AG20443 (cell line): ENCODE measurements around the gene TAS2R19.
"Not testable (repeated sequence)": the region's sequence is repeated elsewhere in the genome, so short reads cannot be mapped to it uniquely, and the experiment has no call there.

ENCODE experiments used
- DNase-seq: peaks from one replicate; pipeline ENCODE4 v3.0.0; 2012; ENCODE audit warnings: low spot score, mixed read lengths

The TAS2R19 gene, protein sequence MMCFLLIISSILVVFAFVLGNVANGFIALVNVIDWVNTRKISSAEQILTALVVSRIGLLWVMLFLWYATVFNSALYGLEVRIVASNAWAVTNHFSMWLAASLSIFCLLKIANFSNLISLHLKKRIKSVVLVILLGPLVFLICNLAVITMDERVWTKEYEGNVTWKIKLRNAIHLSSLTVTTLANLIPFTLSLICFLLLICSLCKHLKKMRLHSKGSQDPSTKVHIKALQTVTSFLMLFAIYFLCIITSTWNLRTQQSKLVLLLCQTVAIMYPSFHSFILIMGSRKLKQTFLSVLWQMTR

DNA sequence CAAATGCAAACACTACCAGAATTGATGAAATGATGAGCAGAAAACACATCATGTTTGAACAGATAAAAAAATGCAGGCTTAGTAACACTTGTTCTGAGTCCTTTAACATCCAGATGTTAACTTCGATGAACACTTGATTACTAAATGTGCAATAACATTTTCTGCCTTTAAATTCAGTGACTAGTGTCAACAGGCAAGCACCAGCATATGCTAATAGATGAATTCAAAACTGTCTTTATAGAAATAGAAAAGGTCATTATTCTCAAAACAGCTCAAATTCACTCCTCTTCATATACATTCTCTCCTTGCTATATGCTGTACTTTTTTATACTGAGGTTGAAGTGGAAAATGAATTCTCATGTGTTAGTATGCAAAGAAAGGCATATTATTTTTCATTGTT, at the start of gene TAS2R19:
Gene TAS2R19 (minus strand): TSS at position 101 of the 400 bp plus-strand sequence. CDS start 49 bp downstream, at position 52.
- DNase-seq: no peak

DNA sequence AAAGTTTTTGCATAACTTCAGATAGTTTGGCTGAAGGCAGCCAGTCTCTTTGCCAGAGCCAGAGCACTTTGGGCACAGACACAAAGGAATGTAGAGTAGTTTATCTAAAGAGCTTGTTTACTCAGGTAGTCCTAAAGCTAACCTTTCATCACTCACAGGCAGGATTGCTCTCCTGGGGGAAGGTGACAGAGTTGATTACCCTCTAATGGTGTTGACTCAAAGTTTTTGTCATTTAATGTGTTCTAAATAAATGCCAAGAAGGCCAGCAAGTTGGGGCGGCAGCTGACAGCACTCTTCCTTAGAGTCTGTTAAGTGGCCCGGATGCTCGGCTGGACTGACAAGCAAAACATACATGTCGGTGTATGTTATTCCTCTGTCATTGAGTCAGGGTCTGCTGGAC, 49.0 kb upstream of the TAS2R19 start:
- DNase-seq: no peak

DNA sequence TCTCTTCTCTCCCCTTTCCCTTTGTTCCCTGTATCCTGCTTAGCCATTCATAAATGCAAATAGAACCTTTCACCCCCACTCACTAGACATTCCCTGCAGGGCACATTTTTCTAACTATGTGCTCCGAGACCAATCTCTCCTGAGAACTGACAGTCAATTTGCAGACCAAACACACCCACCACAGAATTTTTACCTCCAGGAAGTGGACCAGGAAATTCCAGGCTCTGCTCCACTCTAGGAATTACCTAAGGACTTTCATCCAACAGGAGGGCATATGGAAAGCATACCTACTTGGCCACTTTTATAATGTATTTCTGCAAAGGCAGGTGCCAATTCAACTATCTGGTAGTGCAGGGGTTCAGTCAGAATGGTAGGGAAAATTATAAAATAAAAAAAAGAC, 48.6 kb upstream of the TAS2R19 start:
- no peak for DNase-seq

DNA sequence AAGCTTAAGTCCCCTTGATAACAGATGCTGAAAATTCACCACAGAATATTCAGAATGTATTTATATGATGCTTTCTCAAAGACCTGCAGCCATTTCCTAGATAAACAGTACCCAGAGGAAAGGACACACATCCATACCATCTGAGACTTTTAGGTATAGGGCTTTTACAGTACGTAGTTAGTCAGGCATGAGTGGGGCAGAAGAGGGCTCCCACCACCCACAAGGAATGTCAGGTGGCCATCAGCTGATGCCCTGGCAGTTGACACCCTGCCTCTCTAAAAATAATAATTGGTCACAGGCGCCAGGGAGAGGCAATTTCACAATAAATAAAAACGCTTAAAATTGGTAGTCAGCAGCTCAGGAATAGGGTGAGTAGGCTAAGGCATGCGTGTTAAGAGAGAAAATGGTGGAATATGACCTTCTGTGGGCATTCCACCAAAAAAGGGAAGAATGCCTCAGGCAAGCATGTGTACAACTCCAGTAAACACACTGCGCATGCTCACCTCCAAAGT, 47.5 kb upstream of the TAS2R19 start:
- DNase-seq: no peak

DNA sequence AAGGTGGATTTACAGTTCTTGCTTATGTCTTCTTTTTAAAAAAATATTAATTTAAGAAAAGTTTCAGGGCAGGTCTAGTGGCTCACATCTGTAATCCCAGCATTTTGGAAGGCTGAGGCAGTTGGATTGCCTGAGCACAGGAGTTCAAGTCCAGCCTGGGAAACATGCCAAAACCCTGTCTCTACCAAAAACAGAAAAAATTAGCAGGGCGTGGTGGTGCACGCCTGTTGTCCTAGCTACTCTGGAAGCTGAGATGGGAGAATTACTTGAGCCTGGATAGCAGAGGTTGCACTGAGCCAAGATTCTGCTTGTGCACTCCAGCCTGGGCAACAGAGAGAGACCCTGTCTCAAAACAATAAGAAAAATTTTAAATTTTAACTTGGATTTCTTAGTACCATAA, 45.1 kb upstream of the TAS2R19 start:
- no peak for DNase-seq

DNA sequence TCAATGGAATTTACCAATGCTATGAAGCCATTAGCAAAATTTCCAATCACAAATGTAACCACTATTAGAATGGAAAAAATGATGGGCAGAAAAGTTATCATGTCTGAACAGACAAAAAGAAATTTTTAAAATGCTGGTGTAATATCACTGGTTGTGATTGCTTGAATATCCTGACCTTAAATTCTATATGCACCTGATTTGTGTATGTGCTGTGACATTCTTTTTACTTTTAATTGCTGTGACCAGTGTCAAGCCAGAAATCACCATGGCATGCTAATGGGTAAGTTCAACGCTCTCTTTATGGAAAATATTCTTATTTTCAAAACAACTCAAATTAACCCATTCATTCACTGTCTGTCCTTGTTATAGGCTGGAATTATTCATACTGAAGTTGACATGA, 39.8 kb upstream of the TAS2R19 start, which contains the start of gene TAS2R46:
Gene TAS2R46 (minus strand): TSS at position 101 of the 400 bp plus-strand sequence. CDS start 0 bp downstream, at position 101.
- not testable (repeated sequence) for DNase-seq

DNA sequence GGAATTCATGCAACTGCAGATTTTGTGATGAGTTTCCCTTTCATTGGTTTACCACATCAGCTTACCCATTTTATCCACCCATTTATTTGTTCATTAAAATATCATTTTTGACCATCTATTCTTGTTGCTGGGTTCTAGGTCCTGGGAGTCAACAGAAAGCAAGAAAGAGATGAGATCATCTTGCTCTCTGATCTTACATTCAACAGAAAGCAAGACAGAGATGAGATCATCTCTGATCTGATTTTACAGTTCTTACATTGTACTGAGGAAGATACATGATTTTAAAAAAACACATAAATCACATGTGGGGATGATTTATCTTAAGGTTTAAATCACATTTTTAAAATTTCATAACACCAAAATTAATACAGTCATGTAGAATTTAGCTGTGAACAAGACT, 37.4 kb upstream of the TAS2R19 start:
- DNase-seq: no peak

DNA sequence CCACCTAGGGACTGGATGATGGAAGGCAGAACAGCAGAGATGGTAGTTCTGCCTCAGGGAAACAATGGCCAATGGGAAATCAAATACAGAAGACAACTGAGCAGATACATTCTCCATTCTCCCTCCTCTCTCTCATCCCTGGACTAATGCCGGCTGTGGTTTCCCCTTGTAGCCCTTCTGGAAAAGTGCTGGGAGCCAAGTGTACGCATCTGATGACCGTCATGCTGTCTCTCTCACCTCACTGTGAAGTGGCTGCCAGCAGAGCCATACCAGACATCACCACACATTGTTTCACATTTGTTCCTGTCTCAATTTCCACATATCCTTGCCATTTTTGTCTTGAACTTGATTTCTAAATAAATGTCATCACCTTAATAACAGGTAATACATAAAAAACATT, 36.6 kb upstream of the TAS2R19 start:
- DNase-seq: no peak

DNA sequence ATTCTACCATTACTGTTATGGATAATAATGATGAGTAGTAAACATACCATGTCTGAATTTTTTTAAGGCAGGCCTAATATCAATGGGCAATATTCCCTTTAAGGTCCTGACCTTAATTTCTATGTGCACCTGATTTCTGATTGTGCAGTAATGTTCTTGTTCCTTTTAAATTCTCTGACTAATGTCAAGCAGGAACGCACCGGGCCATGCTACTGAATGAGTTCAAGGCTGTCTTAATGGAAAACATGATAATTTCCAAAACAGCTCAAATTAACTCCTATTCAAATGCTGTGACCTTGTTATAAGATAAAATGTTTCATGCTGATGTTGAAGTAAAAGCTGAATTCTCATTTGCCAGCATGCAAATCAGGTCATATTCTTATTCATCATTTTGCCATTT, 32.9 kb upstream of the TAS2R19 start:
- no peak for DNase-seq

DNA sequence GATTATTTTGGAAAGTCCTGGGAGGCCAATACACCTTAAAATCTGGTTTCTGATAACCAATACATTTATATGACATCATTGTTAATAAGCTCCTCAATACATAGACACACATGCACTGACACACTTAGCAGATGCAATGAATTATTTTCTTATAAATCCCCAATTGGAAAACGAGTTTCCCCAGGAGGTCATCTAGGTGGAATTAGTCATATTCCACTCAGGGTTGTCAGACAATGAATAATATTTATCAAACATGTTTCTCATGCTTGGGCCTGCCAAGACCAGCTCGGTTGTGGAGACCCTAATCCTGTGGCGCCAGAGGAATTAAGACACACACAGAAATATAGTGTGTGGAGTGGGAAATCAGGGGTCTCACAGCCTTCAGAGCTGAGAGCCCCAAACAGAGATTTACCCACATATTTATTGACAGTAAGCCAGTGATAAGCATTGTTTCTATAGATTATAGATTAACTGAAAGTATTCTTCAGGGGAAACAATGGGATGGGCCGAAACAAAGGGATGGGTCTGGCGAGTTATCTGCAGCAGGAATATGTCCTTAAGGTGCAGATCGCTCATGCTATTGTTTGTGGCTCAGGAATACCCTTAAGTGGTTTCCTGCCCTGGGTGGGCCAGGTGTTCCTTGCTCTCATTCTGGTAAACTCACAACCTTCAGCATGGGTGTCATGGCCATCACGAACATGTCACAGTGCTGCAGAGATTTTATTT, 27.5 kb upstream of the TAS2R19 start:
- DNase-seq: not testable (repeated sequence)

DNA sequence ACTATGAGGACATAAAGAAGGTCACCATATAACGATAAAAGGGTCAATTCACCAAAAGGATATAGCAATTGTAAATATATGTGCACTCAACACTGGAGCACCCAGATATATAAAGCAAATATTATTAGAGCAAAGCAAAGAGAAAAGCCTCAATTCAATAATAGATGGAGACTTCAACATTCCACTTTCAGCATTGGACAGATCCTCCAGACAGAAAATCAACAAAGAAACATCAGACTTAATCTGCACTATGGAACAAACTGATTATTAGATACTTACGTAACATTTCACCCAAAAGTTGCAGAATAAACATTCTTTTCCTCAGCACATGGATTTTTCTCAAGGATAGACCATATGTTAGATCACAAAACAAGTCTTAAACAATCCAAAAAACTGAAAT, 18.9 kb upstream of the TAS2R19 start:
- DNase-seq: not testable (repeated sequence)

DNA sequence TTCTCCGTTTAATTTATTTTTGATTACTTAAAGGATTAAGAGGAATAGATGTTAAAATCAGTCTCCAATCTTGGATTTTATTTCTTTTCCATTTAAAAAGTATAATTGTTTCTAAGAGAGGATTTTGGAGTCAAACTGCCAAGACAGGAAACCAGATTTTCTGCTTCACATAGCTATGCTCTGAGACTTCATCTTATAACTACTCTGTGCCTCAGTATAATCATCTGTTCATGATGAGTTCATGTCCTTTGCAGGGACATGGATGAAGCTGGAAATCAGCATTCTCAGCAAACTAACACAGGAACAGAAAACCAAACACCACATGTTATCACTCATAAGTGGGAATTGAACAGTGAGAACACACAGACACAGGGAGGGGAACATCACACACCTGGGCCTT, 17.7 kb upstream of the TAS2R19 start:
- DNase-seq: no peak

DNA sequence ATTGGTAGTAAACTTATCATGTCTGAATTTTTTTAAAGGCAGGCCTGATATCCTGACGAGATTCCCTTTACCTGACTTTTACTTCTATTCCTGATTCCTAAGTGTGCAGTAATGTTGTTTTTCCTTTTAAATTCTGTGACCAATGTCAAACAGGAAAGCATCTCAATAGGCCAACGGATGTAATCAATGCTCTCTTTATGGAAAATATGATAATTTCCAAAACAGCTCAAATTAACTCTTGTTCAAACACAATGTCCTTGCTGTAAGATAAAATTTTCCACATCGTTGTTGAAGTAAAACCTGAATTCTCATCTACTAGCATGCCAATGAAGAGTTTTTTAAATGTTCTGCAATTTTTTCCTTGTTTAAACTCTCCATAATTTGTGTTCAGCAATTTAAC, 16.8 kb upstream of the TAS2R19 start:
- DNase-seq: no peak

DNA sequence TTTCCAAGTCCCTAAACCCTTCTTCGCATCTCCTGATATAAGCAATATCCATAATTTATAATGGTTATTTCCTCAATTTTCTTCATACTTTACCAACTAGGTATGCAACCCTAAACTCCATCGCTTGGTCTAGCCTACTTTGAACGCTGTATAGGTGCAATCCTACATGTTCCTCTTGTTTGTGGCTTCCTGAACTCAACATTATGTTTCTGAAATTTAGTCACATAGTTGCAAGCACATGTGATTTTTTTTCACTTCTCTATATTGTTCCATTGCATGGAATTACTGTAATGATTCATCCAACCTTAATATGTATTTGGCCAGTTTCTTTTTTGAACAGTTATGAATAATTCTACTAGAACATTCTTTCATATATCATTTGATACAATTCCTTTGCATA, 11.5 kb upstream of the TAS2R19 start:
- not testable (repeated sequence) for DNase-seq

DNA sequence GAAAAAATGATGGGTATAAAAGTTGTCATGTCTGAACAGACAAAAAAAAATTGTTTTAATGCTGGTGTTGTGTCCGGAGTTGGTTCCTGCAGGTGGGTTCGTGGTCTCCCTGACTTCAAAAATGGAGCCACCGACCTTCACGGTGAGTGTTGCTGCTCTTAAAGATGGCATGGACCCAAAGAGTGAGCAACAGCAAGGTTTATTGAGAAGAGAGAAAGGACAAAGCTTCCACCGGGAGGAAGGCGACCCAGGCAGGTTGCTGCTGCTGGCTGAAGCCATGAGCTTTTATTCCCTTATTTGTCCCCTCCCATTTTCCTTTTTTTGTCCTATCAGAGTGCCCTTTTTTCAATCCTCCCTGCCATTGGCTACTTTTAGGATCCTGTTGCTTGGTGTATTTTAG, 8.9 kb upstream of the TAS2R19 start, which contains the start of gene TAS2R31:
Gene TAS2R31 (minus strand): TSS at position 101 of the 400 bp plus-strand sequence. CDS start 72 bp downstream, at position 29.
- DNase-seq: no peak

DNA sequence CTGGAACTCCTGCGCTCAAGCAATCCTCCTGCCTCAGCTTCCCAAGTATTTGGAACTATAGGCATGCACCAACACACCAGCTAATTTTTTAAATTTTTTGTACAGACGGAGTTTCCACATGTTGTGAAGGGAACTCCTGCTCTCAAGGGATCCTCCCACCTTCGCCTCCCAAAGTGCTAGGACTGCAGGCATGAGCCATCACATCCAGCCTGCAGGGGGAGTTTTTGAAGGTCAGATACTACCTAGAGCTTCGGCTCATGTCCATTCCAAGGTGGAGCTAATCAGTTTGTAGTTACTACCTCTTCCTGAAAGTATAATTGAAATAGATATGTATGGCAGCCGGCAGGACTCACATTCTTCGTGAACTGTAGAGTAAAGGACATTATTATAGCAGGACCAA, 3.7 kb upstream of the TAS2R19 start:
- DNase-seq: no peak

DNA sequence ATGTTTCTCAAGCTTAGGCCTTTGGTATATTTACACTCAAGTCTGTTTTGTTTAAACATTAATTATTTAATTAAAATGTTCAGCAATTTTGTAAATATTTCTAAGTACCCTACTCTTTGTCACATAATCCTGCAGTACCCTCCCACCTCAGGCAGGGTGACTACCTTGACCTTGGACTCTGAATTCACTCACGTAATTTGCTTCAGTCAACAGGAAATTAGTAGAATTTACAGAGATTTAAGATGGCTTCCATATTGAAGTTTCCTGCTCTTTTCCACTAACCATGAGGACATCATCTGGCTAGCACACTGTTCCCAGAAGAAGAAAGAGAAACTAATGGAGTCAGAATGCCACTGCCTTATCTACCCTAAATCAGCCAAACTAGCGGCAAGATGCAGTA, 967 bp upstream of the TAS2R19 start:
- DNase-seq: no peak

DNA sequence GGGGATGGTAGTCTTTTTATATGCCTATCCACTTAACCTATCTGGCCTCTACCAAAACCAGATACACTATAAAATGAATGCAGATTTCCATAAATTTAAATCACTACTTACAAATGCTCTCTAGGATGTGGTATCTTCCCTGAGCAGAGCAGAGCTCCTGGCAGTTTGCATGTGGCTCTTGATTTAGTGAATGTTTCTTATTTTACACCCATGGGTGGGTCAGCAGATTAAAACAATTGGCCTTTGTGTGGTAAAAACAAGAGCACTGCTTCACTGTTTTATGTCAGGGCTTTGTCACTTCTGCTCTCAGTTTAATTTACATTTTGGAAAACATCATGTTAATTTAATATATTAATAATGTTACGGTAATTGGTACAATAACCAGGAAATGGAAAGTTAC, 5.5 kb downstream of the TAS2R19 start:
- no peak for DNase-seq

DNA sequence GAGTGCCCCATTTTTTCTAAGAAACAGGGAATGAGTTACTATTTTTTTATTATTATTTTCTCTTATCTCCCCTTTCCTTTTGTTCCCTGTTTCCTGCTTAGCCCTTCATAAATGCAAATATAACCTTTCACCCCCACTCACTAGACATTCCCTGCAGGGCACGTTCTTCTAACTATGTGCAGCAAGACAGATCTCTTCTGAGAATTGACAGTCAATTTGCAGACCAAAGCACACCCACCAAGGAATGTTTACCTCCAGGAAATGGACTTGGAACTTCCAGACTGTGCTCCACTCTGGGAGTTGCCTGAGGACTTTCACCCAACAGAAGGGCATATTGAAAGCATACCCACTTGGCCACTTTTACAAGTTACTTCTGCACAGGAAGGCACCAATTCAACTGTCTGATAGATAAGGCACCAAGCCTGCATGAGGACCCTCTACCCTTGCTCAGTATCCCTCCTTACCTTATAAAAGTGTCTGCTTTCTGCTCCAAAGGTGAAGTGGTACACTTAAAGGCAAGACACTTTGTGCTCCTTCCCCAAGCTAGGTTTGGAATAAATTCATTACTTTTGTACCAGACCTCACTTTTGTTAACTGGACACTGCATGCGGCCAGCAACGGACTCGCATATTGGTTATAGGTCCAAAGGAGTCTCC, 6.5 kb downstream of the TAS2R19 start:
- no peak for DNase-seq

DNA sequence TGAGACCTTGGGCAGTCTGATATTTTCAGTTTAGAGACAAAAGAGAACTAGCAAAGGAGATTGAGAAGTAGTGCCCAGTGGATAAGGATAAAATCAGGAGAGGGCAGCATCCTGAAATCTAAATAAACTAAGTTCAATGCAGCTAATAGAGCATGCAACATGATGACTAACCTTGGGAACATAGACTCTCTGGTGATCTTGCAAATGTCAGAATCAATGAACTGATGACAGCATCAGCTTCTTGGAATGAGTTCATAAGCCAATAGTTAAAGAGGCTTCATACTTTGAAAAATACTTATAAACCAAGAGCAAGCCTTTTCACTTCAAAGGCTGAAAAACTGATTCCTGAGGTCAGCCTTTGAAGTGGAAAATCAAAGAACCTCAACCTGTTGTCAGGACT, 8.2 kb downstream of the TAS2R19 start:
- no peak for DNase-seq

DNA sequence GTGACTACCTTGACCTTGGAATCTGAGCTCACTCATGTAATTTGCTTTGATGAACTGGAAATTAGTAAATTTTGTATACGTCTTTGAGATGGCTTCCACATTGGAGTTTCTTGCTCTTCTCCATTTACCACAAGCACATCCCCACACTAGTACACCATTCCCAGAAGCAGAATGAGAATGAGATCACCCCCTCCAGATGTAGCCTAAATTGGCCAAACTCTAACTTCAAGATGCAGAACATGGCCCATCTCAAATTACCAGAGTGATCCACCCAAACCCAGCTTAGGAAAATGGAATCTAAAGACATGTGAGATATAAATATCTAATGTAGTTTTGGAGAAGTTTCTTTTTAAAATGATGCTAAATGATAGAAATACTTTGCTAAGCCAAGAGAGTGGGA, 14.8 kb downstream of the TAS2R19 start:
- DNase-seq: no peak

DNA sequence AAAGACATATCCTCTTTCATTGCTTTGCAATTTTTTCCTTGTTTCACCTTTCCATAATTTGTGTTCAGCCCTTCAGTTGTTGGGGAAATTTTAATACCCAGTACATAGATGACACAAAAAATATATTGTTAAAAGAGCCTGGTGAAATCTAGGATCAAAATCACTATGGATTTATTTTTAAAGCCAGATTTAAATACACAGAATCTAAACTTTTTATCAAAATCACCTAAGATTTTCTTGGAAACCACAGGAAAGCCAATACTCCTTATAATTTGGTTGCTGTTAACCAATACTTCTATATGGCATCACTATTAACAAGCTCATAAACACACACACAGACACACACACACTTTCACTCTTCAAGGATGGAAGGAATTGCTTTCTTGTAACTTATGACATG, 24.2 kb downstream of the TAS2R19 start, which contains the start of gene TAS2R20:
Gene TAS2R20 (minus strand): TSS at position 101 of the 400 bp plus-strand sequence. CDS start 429 bp downstream, outside the sequence.
- DNase-seq: no peak

DNA sequence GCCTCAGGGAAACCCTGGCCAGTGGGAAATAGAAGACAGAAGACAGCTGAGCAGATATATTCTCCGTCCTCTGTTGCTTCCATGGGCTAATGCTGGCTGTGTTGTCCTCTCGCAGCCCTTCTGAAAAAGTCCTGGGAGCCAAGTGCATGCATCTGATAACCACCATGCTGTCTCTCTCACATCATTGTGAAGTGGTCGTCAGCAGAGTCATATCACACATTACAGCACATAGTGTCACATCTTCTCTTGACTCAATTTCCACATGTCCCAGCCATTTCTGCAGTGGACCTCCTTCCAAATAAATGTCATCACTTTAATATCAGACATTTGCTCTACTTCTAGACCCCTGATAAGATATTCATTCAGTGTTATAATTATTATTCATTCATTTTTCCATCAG, 28.1 kb downstream of the TAS2R19 start:
- no peak for DNase-seq
